ENCODE results near the gene MYO1C.

Gene MYO1C

GRCh38 chr17:1496869-1497268 lies 4.4 kb upstream of the MYO1C start:
- ATAC-seq: no peak
- TF ChIP-seq ZFP3 (CRISPR knock-in tag; IDR thresholded peaks at IDR 0.05): no peak

GRCh38 chr17:1495265-1495989 lies 2.9 kb upstream of the MYO1C start:
- peak; percentile 65 for ATAC-seq
- no peak for TF ChIP-seq BACH2 (CRISPR knock-in tag; IDR thresholded peaks at IDR 0.05; ENCODE audit: borderline replicate concordance)
- TF ChIP-seq SNAI2 (CRISPR knock-in tag; IDR thresholded peaks at IDR 0.05): no peak
- TF ChIP-seq ZNF70 (CRISPR knock-in tag; IDR thresholded peaks at IDR 0.05): no peak
- TF ChIP-seq ZFP3 (CRISPR knock-in tag; IDR thresholded peaks at IDR 0.05): no peak
- no peak for TF ChIP-seq PPARA (CRISPR knock-in tag; IDR thresholded peaks at IDR 0.05; ENCODE audit: borderline replicate concordance)
- no peak for TF ChIP-seq TSHZ2 (CRISPR knock-in tag; IDR thresholded peaks at IDR 0.05)
- TF ChIP-seq ZNF565 (CRISPR knock-in tag; conservative IDR thresholded peaks at IDR 0.05; ENCODE audit: low read depth): no peak
- TF ChIP-seq CSDC2 (CRISPR knock-in tag; IDR thresholded peaks at IDR 0.05): no peak
- TF ChIP-seq RARB (CRISPR knock-in tag; IDR thresholded peaks at IDR 0.05): no peak

- TF ChIP-seq ZNF565 (CRISPR knock-in tag; conservative IDR thresholded peaks at IDR 0.05; ENCODE audit: low read depth): no peak
- ATAC-seq: no peak
Measured at GRCh38 chr17:1494736-1495253, 2.3 kb upstream of the MYO1C start.

GRCh38 chr17:1494203-1494602 lies 1.7 kb upstream of the MYO1C start:
- TF ChIP-seq ZNF8 (CRISPR knock-in tag; IDR thresholded peaks at IDR 0.05): no peak
- TF ChIP-seq PPARA (CRISPR knock-in tag; IDR thresholded peaks at IDR 0.05; ENCODE audit: borderline replicate concordance): no peak
- TF ChIP-seq CREB5 (CRISPR knock-in tag; IDR thresholded peaks at IDR 0.05; ENCODE audit: low read depth): no peak
- TF ChIP-seq TCF4 (CRISPR knock-in tag; IDR thresholded peaks at IDR 0.05; ENCODE audit: borderline replicate concordance): no peak
- no peak for TF ChIP-seq ZNF70 (CRISPR knock-in tag; IDR thresholded peaks at IDR 0.05)
- TF ChIP-seq BACH2 (CRISPR knock-in tag; IDR thresholded peaks at IDR 0.05; ENCODE audit: borderline replicate concordance): no peak
- TF ChIP-seq POU6F1 (CRISPR knock-in tag; IDR thresholded peaks at IDR 0.05; ENCODE audit: borderline replicate concordance, low read depth): no peak
- TF ChIP-seq OSR1 (CRISPR knock-in tag; IDR thresholded peaks at IDR 0.05): no peak
- TF ChIP-seq ESRRG (CRISPR knock-in tag; IDR thresholded peaks at IDR 0.05): no peak
- no peak for TF ChIP-seq GLIS3 (CRISPR knock-in tag; IDR thresholded peaks at IDR 0.05)
- no peak for TF ChIP-seq ISL1 (CRISPR knock-in tag; IDR thresholded peaks at IDR 0.05)
- TF ChIP-seq ZNF565 (CRISPR knock-in tag; conservative IDR thresholded peaks at IDR 0.05; ENCODE audit: low read depth): no peak
- TF ChIP-seq TSHZ2 (CRISPR knock-in tag; IDR thresholded peaks at IDR 0.05): no peak
- TF ChIP-seq RARB (CRISPR knock-in tag; IDR thresholded peaks at IDR 0.05): no peak
- TF ChIP-seq TOX (CRISPR knock-in tag; IDR thresholded peaks at IDR 0.05; ENCODE audit: borderline replicate concordance): no peak
- TF ChIP-seq ZFP3 (CRISPR knock-in tag; IDR thresholded peaks at IDR 0.05): no peak

More at GRCh38 chr17:1494203-1494602, 1.7 kb upstream of the MYO1C start:
- ATAC-seq: no peak

Data from SK-N-SH treated with all-trans-retinoic acid at 6 μM for 48 hours (cell line).